Stimulated activated CD8-positive, alpha-beta memory T cell treated with anti-CD3 and anti-CD28 coated beads, Interleukin-12 subunit alpha, Interleukin-12 subunit beta, amount 100 ng/mL, for 4 hours (primary cell): ENCODE data around the gene SPECC1.
"Not testable (repeated sequence)": the region's sequence is repeated elsewhere in the genome, so short reads cannot be mapped to it uniquely, and the experiment has no call there.

Experiments used
- DNase-seq: peaks from one replicate; pipeline ENCODE4 v3.0.0-alpha.2; 2020; ENCODE audit warnings: low read depth

The SPECC1 gene

DNA sequence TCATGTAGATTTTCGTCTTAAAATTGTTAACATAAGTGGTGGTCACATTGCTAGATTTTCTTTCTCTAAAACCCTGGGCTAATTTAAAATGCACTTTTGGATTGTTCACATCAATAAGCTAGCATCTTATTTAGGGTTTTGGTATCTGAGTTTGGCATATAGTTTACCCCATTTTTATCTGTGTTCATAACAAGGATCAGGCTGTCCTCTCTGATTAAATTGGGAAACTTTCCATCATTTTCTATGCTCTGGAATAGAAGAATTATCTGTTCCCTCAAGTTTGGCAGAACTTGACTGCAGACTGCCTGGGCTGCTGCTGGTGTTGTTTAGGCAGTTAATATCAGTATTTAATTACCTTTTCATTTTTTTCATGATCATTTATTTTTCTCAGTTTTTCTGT, 1.8 kb downstream of the SPECC1 start:
- no peak for DNase-seq

DNA sequence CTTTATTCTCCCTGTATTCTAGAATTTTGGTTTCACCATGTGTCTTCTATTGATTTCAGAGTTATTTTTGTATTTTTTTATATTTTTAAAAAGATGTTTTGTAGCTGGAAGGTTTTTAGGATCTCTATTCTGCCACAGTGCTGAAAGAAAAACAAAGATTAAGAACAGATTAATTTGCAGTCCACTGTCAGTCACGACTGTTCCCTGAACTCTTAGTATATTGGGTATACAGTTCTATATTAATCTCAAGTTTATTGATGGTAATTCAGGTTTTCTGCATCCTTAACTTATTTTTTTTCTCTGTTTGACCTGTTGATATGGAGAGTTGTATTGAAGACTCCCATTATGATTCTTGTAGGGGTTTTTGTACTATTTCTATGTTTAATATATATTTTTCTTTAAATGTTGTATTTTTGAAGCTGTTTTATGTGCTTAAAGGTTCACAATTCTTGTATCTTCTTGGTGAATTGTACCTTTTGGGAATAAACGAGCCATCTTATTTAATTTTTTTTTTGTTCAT, 2.9 kb downstream of the SPECC1 start:
- DNase-seq = no peak

- DNase-seq = not testable (repeated sequence)
These were observed 7.4 kb downstream of the SPECC1 start for GRCh38 chr17:20016475-20016992.

DNA sequence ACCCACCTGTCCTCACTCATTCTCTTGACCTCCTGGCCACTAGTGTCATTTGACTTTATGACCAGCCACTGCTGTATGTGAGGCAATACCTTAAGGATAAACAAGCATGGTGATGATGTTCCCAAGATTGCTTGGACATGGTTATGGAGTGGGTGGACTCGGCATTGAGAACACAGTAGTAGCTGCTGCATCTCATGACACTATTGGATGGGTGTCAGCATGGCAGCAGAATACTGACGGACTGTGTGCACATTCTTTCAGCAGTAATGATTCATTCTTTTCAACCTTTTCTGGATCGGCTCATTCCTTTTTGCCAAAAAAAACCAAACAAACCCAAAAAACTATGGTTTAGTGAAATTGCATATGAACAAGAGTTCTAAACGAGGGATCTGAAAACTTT, 13.5 kb downstream of the SPECC1 start:
- DNase-seq = no peak

DNA sequence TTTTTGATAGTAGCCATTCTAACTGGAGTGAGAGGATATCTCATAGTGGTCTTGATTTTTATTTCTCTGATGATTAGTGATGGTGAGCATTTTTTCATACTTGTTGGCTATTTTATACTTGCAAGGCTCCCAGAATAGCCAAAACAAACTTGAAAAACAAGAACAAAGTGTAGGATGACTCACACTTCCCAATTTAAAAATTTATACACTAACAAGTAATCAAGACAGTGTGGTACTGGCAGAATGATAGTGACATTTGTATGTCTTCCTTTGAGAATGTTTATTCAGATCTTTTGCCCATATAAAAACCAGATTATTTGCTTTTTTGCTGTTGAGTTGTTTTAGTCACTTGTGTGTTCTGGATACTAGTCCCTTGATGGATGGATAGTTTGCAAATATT, 17.8 kb downstream of the SPECC1 start:
- DNase-seq = no peak

- no peak for DNase-seq
These were observed 19.3 kb downstream of the SPECC1 start for GRCh38 chr17:20028443-20028842.

GRCh38 chr17:20032636-20033035, 23.5 kb downstream of the SPECC1 start:
- no peak for DNase-seq

DNA sequence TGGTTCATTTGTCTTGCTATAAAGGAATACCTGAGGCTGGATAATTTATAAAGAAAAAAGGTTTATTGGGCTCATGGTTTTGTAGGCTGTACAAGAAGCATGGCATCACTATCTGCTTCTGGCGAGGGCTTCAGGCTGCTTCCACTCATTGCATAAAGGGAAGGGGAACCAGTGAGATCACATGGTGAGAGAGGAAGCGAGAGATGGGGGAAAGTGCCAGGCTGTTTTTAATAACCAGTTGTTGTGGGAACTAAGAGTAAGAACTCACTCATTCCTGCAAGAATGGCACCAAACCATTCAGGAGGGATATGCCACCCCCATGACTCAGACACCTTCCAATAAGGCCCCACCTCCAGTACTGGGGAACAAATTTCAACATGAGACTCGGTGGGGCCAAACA, 24.3 kb downstream of the SPECC1 start:
- DNase-seq = no peak

GRCh38 chr17:20035501-20035900, 26.3 kb downstream of the SPECC1 start:
- no peak for DNase-seq

DNA sequence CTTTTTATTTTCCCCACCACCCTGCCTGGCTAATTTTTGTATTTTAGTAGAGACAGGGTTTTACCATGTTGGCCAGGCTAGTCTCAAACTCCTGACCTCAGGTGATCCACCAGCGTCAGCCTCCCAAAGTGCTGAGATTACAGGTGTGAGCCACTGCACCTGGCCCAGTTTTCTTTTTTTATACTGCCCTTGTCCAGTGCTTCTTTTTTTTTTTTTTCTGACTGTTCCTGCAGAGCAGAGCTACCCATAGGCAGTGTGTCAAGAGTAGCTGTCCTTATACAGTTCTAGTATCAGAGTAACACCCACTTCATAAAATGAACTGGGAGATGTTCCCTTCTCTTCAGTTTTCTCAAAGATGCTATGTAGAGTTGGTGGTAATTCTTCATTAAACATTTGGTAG, 28.1 kb downstream of the SPECC1 start:
- DNase-seq = not testable (repeated sequence)

DNA sequence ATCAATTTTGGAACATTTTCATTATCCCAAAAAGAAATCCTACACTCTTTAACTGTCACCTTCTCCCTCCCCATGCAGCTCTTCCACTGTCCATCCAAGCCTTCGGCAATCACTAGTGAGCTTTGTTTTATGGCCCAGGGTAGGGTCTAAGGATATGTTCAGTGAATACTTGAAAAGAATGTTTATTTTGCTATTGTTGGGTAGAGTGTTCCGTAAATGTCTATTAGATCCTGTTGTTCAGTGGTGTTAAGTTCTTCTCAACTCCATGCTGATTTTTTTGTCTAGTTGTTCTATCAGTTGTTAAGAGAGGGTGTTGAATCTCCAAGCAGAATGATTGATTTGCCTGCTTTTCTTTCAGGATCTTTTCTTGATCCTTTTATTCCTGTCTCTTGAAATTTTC, 29.9 kb downstream of the SPECC1 start:
- no peak for DNase-seq

GRCh38 chr17:20040216-20040615, 31.1 kb downstream of the SPECC1 start:
- no peak for DNase-seq

GRCh38 chr17:20043021-20043420, 33.9 kb downstream of the SPECC1 start:
- DNase-seq = no peak

- DNase-seq = no peak
These were observed 36.3 kb downstream of the SPECC1 start for GRCh38 chr17:20045476-20045875.

DNA sequence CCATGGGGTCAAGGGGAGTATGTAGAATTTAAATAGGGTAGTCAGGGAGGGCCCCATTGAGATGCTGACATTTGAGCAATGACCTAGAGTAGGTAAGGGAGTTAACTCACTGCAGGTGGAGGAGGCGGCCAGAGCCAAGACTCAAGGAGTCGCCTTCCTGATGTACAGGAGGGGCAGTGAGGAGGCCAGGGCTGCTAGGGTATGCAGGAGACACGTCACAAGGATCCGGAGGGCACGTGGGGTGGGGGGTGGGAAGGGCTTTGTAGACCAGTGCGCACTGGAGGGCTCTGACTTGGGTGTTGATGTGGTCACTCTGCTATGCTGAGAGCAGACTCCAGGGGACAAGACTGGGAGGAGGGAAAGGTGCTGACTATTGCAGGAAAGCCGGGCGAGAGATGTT, 37.5 kb downstream of the SPECC1 start:
- DNase-seq = no peak

DNA sequence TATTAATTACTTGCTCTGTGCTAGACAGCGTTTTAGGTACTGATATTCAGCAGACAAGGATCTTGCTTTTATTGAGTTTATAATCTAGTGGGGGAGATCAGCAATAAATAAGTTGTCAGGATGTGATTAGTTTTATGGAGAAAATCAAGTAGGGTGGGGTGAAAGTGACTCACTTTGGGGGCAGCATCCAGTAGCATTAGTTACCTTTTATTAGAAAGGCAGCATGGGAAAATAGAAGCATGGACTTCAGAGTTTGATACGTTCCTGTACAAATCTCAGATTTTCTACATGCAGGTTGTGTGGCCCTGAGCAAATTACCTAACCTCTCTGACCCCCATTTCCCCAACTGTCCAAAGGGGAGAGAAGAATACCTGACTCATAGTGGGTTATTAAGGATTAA, 42.5 kb downstream of the SPECC1 start:
- no peak for DNase-seq

GRCh38 chr17:20053361-20053964, 44.3 kb downstream of the SPECC1 start:
- no peak for DNase-seq

DNA sequence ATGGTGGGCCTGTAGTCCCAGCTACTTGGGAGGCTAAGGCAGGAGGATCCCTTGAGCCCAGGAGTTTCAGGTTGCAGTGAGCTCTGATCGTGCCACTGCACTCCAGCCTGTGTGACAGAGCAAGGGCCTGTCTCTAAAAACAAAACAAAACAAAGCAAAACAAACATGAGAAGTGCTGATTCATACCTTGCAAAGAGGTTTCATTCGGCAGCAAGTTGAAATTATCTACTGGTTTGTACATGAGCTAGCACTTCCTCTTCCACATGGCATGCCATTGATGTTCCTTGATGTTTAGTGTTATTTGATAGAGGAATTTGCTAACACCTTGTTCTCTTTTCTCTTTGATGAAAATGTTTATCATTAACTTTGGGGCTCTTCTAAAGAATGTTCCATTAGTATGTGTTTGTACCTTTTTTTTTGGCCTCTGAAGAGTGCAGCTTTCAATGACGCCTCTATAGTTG, 50.6 kb downstream of the SPECC1 start:
- no peak for DNase-seq

- no peak for DNase-seq
These were observed 54.8 kb downstream of the SPECC1 start for GRCh38 chr17:20063665-20064648.

- no peak for DNase-seq
These were observed 57.1 kb downstream of the SPECC1 start for GRCh38 chr17:20066253-20066652.

- DNase-seq = no peak
These were observed 58.6 kb downstream of the SPECC1 start for GRCh38 chr17:20067711-20068110.

- no peak for DNase-seq
These were observed 59.3 kb downstream of the SPECC1 start for GRCh38 chr17:20068445-20068844.
